H9 (cell line): Measurements from ENCODE around the gene RPA1. TPM values are rescaled to one million over a fixed set of nuclear protein-coding genes. Genes with fewer than 3 reads are reported as not detected.

ENCODE experiments used
- DNase-seq: peaks from one replicate; pipeline ENCODE4 v3.0.0-alpha.2; 2017
- H2AFZ ChIP-seq: one replicate; pipeline ENCODE4 v1.6.1; 2013; ENCODE audit warnings: mild to moderate bottlenecking, low read length, control low read depth, moderate library complexity
- H2AK5ac ChIP-seq: 2 replicates; pipeline ENCODE4 v1.6.1; 2013; ENCODE audit warnings: low read length, control low read depth, mixed read lengths; ENCODE audit not compliant: insufficient read length
- H2BK120ac ChIP-seq: one replicate; pipeline ENCODE4 v1.6.1; 2013; ENCODE audit warnings: low read depth, mild to moderate bottlenecking, low read length, control low read depth, inconsistent platforms; ENCODE audit not compliant: poor library complexity, severe bottlenecking
- H2BK12ac ChIP-seq: 2 replicates; pipeline ENCODE4 v1.6.1; 2013; ENCODE audit warnings: low read length, control low read depth, mixed read lengths, low read depth; ENCODE audit not compliant: insufficient read length
- H2BK15ac ChIP-seq: 2 replicates; pipeline ENCODE4 v1.6.1; 2013; ENCODE audit warnings: low read depth, low read length, control low read depth
- H2BK20ac ChIP-seq: one replicate; pipeline ENCODE4 v1.6.1; 2013; ENCODE audit warnings: low read depth, mild to moderate bottlenecking, low read length, control low read depth, inconsistent platforms; ENCODE audit not compliant: poor library complexity, severe bottlenecking
- H2BK5ac ChIP-seq: 2 replicates; pipeline ENCODE4 v1.6.1; 2013; ENCODE audit warnings: low read length, control low read depth, mixed read lengths; ENCODE audit not compliant: insufficient read length
- H3K14ac ChIP-seq: 2 replicates; pipeline ENCODE4 v1.6.1; 2013; ENCODE audit warnings: low read length, control low read depth; ENCODE audit not compliant: insufficient read depth
- H3K18ac ChIP-seq: 2 replicates; pipeline ENCODE4 v1.6.1; 2013; ENCODE audit warnings: low read depth, mild to moderate bottlenecking, mixed read lengths, low read length, control low read depth; ENCODE audit not compliant: insufficient read length
- H3K23ac ChIP-seq: 2 replicates; pipeline ENCODE4 v1.6.1; 2013; ENCODE audit warnings: low read length, control low read depth, mixed read lengths, low read depth; ENCODE audit not compliant: insufficient read length
- H3K23me2 ChIP-seq: 2 replicates; pipeline ENCODE4 v1.6.1; 2013; ENCODE audit warnings: low read depth, mild to moderate bottlenecking, mixed read lengths, low read length, control low read depth; ENCODE audit not compliant: insufficient read length, poor library complexity, severe bottlenecking
- H3K27ac ChIP-seq: 2 replicates; pipeline ENCODE4 v1.5.1; 2013; ENCODE audit warnings: low read length, control low read depth, mixed read lengths, low read depth; ENCODE audit not compliant: insufficient read length
- H3K27me3 ChIP-seq: 2 replicates; pipeline ENCODE4 v1.6.1; 2013; ENCODE audit warnings: low read length, control low read depth, inconsistent platforms; ENCODE audit not compliant: insufficient read depth
- H3K4ac ChIP-seq: 2 replicates; pipeline ENCODE4 v1.6.1; 2013; ENCODE audit warnings: low read depth, mild to moderate bottlenecking, control low read depth, inconsistent platforms, low read length, moderate library complexity
- H3K4me1 ChIP-seq: 2 replicates; pipeline ENCODE4 v1.6.1; 2013; ENCODE audit warnings: low read length, control low read depth, inconsistent platforms; ENCODE audit not compliant: insufficient read depth
- H3K4me2 ChIP-seq: 2 replicates; pipeline ENCODE4 v1.6.1; 2013; ENCODE audit warnings: low read length, control low read depth, mixed read lengths; ENCODE audit not compliant: insufficient read length, insufficient read depth
- H3K56ac ChIP-seq: 2 replicates; pipeline ENCODE4 v1.6.1; 2013; ENCODE audit warnings: low read depth, mild to moderate bottlenecking, mixed read lengths, low read length, control low read depth; ENCODE audit not compliant: insufficient read length
- H3K79me1 ChIP-seq: 2 replicates; pipeline ENCODE4 v1.6.1; 2013; ENCODE audit warnings: low read depth, mild to moderate bottlenecking, moderate library complexity, low read length, control low read depth, inconsistent platforms; ENCODE audit not compliant: insufficient read depth, poor library complexity, severe bottlenecking
- H3K79me2 ChIP-seq: 2 replicates; pipeline ENCODE4 v1.6.1; 2013; ENCODE audit warnings: low read length, control low read depth, inconsistent platforms; ENCODE audit not compliant: insufficient read depth
- H3K9ac ChIP-seq: 2 replicates; pipeline ENCODE4 v1.6.1; 2013; ENCODE audit warnings: low read length, control low read depth, mixed read lengths; ENCODE audit not compliant: insufficient read length; ENCODE audit errors: extremely low read depth
- H3K9me3 ChIP-seq: one replicate; pipeline ENCODE4 v1.6.1; 2013; ENCODE audit warnings: low read depth, low read length, inconsistent platforms; ENCODE audit not compliant: control insufficient read depth
- H3T11ph ChIP-seq: one replicate; pipeline ENCODE4 v1.6.1; 2013; ENCODE audit warnings: mild to moderate bottlenecking, low read length, control low read depth, inconsistent platforms
- H4K20me1 ChIP-seq: one replicate; pipeline ENCODE4 v1.6.1; 2013; ENCODE audit not compliant: control insufficient read depth, insufficient read length, insufficient read depth
- H4K5ac ChIP-seq: 2 replicates; pipeline ENCODE4 v1.6.1; 2013; ENCODE audit warnings: low read depth, mild to moderate bottlenecking, mixed read lengths, low read length, control low read depth; ENCODE audit not compliant: insufficient read length
- H4K8ac ChIP-seq: replicated peaks from 2 replicates; pipeline ENCODE4 v1.6.1; 2013; ENCODE audit warnings: low read length, control low read depth, mixed read lengths, low read depth; ENCODE audit not compliant: insufficient read length
- H4K91ac ChIP-seq: 2 replicates; pipeline ENCODE4 v1.6.1; 2013; ENCODE audit warnings: low read depth, mild to moderate bottlenecking, moderate library complexity, mixed read lengths, low read length, control low read depth; ENCODE audit not compliant: insufficient read length
- H3K27ac Mint-ChIP-seq, 3 experiments: 2 replicates in 2 of 3; 3 replicates in 1 of 3; pipeline ENCODE4 v1.8.0; 2020 to 2021; ENCODE audit warnings: mixed read lengths in 3 of 3, mild to moderate bottlenecking in 1 of 3, moderate library complexity in 1 of 3
- H3K27me3 Mint-ChIP-seq: 2 replicates; pipeline ENCODE4 v1.8.0; 2021; ENCODE audit warnings: low read depth, mild to moderate bottlenecking, moderate library complexity, mixed read lengths
- H3K36me3 Mint-ChIP-seq, 3 experiments: 2 replicates in 2 of 3; 3 replicates in 1 of 3; pipeline ENCODE4 v1.8.0; 2020 to 2021; ENCODE audit warnings: low read depth in 3 of 3, mixed read lengths in 3 of 3; ENCODE audit not compliant: insufficient read depth in 1 of 3
- H3K4me1 Mint-ChIP-seq, 2 experiments: 2 replicates each; pipeline ENCODE4 v1.8.0; 2020; ENCODE audit warnings: mixed read lengths in 2 of 2
- H3K4me3 Mint-ChIP-seq, 2 experiments: 2 replicates in 1 of 2; 3 replicates in 1 of 2; pipeline ENCODE4 v1.8.0; 2020 to 2021; ENCODE audit warnings: mild to moderate bottlenecking in 2 of 2, mixed read lengths in 2 of 2, moderate library complexity in 1 of 2
- H3K9me3 Mint-ChIP-seq, 2 experiments: 2 replicates in 1 of 2; 3 replicates in 1 of 2; pipeline ENCODE4 v1.8.0; 2020; ENCODE audit warnings: mild to moderate bottlenecking in 2 of 2, mixed read lengths in 2 of 2, moderate library complexity in 1 of 2
- WGBS: extraction: QIAGEN DNeasy Blood & Tissue Kit; methylation state at CpG from one replicate; pipeline ENCODE4 v1.1.7; 2013; ENCODE audit warnings: missing lambda C conversion rate, low lambda C conversion rate, mixed read lengths; ENCODE audit not compliant: insufficient read length; ENCODE audit errors: extremely low coverage; 5-methylcytosine and 5-hydroxymethylcytosine counted together
- total RNA-seq: library from RNA; stranded (reverse); gene quantifications from 2 replicates; pipeline ENCODE4 v1.2.1, GENCODE V29; 2021
- TF ChIP-seq, protein P1 (sequence below): fragments of 200-600 bp; sonication (generic); conservative IDR thresholded peaks from 3 replicates; pipeline ENCODE4 v1.8.0; 2021; ENCODE audit warnings: antibody characterized with exemption, mild to moderate bottlenecking

RPA1 gene
- total RNA-seq, 1 experiment from 2014 or later = 215 TPM

DNA sequence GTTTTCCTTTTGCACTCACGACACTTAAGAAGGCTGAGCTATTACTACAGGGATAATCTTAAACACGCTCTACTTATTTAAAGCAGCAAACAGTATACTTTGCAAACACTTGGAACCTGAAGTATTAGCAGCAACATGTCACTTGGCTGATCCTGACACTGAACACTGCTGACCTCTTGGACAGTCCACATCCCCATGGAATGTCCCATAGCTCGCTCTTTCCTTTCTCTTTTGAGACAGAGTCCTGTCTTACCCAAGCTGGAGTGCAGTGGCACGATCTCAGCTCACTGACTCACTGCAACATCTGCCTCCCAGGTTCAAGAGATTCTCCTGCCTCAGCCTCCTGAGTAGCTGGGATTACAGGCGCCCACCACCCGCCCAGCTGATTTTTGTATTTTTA lies 26.5 kb upstream of the RPA1 start:
- H2BK20ac ChIP-seq = no peak overlapping the region
- no peak overlapping the region for H2AFZ ChIP-seq
- H3K4ac ChIP-seq = no peak overlapping the region
- no peaks in the 10 kb centered on the region for H3K9me3 Mint-ChIP-seq
- no peak overlapping the region for H4K8ac ChIP-seq
- no peaks in the 10 kb centered on the region for H4K20me1 ChIP-seq
- H3K27ac ChIP-seq = no peak overlapping the region
- H3K27me3 Mint-ChIP-seq = no peaks in the 10 kb centered on the region
- no CpG with 5 or more reads among the region's 6 CpGs for WGBS
- no peak overlapping the region for H4K5ac ChIP-seq
- no peaks in the 10 kb centered on the region for H3K27me3 ChIP-seq
- H2AK5ac ChIP-seq = no peak overlapping the region
- TF ChIP-seq, protein P1, sequence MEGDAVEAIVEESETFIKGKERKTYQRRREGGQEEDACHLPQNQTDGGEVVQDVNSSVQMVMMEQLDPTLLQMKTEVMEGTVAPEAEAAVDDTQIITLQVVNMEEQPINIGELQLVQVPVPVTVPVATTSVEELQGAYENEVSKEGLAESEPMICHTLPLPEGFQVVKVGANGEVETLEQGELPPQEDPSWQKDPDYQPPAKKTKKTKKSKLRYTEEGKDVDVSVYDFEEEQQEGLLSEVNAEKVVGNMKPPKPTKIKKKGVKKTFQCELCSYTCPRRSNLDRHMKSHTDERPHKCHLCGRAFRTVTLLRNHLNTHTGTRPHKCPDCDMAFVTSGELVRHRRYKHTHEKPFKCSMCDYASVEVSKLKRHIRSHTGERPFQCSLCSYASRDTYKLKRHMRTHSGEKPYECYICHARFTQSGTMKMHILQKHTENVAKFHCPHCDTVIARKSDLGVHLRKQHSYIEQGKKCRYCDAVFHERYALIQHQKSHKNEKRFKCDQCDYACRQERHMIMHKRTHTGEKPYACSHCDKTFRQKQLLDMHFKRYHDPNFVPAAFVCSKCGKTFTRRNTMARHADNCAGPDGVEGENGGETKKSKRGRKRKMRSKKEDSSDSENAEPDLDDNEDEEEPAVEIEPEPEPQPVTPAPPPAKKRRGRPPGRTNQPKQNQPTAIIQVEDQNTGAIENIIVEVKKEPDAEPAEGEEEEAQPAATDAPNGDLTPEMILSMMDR = no peak
- no peaks in the 10 kb centered on the region for H3K79me1 ChIP-seq
- H2BK12ac ChIP-seq = no peak overlapping the region
- H3K4me1 ChIP-seq = no peaks in the 10 kb centered on the region
- H3K27ac Mint-ChIP-seq = no peak overlapping the region
- no peaks in the 10 kb centered on the region for H3K79me2 ChIP-seq
- H3K9ac ChIP-seq = no peak overlapping the region
- no peak overlapping the region for H3K23ac ChIP-seq
- no peak overlapping the region for H3K4me2 ChIP-seq
- H3T11ph ChIP-seq = no peak overlapping the region
- no peak overlapping the region for H4K91ac ChIP-seq
- H2BK15ac ChIP-seq = no peak overlapping the region
- no peak overlapping the region for H2BK120ac ChIP-seq
- no peak overlapping the region for H3K14ac ChIP-seq
- H3K36me3 Mint-ChIP-seq = peaks cover 15 to 64% (median 45%) of the 10 kb centered on the region in 3 experiments; a peak in 6 of 7 replicates
- H3K56ac ChIP-seq = no peak overlapping the region
- no peaks in the 10 kb centered on the region for H3K23me2 ChIP-seq
- no peak overlapping the region for H3K4me3 Mint-ChIP-seq
- H3K18ac ChIP-seq = no peak overlapping the region
- H2BK5ac ChIP-seq = no peak overlapping the region
- H3K4me1 Mint-ChIP-seq = no peaks in the 10 kb centered on the region
- DNase-seq = no peak
- H3K9me3 ChIP-seq = no peaks in the 10 kb centered on the region
